ENCODE measurements around the gene IFITM1.

Gene IFITM1

GRCh38 chr11:330307-330693 lies 16.5 kb downstream of the IFITM1 start:
- Histone ChIP-seq H3K27me3 (ENCODE audit: insufficient read depth, low read length) (peaks cover 3% of the 10 kb centered on the region; the same call in 1 of the 2 replicates), H3K4me1 (ENCODE audit: insufficient read depth, low read length, severe bottlenecking) (peaks cover 43% of the 10 kb centered on the region), H4K20me1 (ENCODE audit: insufficient read depth, low read length) (no peaks in the 10 kb centered on the region), H3K79me2 (ENCODE audit: insufficient read depth, low read length) (no peaks in the 10 kb centered on the region), H3K4me2 (ENCODE audit: low read length) (peak overlapping the region; percentile 44; the same call in 1 of the 2 replicates), H3K9ac (ENCODE audit: low read length) (no peak overlapping the region; the same call in 1 of the 2 replicates), H2AFZ (ENCODE audit: low read length) (no peak overlapping the region), H3K27ac (ENCODE audit: low read depth, low read length, poor library complexity, severe bottlenecking) (peak overlapping the region; percentile 68), H3K36me3 (ENCODE audit: insufficient read depth, low read length) (peaks cover 5% of the 10 kb centered on the region; the same call in 1 of the 2 replicates), H3K9me2 (ENCODE audit: low read depth, low read length) (no peaks in the 10 kb centered on the region), H3K4me3 (ENCODE audit: low read depth, low read length, poor library complexity, severe bottlenecking) (peak overlapping the region; percentile 20), H3F3A (ENCODE audit: insufficient read depth, low read length) (no peaks in the 10 kb centered on the region), H3K9me3 (ENCODE audit: low read length) (peaks cover 8% of the 10 kb centered on the region; the same call in 1 of the 2 replicates)
- TF ChIP-seq EZH2 (IDR thresholded peaks at IDR 0.05; ENCODE audit: borderline replicate concordance, low read length) (no peak), CTCF (IDR thresholded peaks at IDR 0.05; ENCODE audit: low read length) (no peak)

GRCh38 chr11:330694-331357 lies 17.0 kb downstream of the IFITM1 start:
- no peak for TF ChIP-seq CTCF (IDR thresholded peaks at IDR 0.05; ENCODE audit: low read length)
- no peak for TF ChIP-seq EZH2 (IDR thresholded peaks at IDR 0.05; ENCODE audit: borderline replicate concordance, low read length)
- Histone ChIP-seq H3K4me1 (ENCODE audit: insufficient read depth, low read length, severe bottlenecking) (peaks cover 43% of the 10 kb centered on the region), H3K27ac (ENCODE audit: low read depth, low read length, poor library complexity, severe bottlenecking) (peak overlapping the region; percentile 68), H3K9me2 (ENCODE audit: low read depth, low read length) (no peaks in the 10 kb centered on the region), H3F3A (ENCODE audit: insufficient read depth, low read length) (no peaks in the 10 kb centered on the region), H3K27me3 (ENCODE audit: insufficient read depth, low read length) (peaks cover 3% of the 10 kb centered on the region; the same call in 1 of the 2 replicates), H3K9ac (ENCODE audit: low read length) (peak overlapping the region; percentile 16; the same call in 1 of the 2 replicates), H3K36me3 (ENCODE audit: insufficient read depth, low read length) (peaks cover 5% of the 10 kb centered on the region; the same call in 1 of the 2 replicates), H3K4me3 (ENCODE audit: low read depth, low read length, poor library complexity, severe bottlenecking) (peak overlapping the region; percentile 20), H3K9me3 (ENCODE audit: low read length) (peaks cover 8% of the 10 kb centered on the region; the same call in 1 of the 2 replicates), H3K79me2 (ENCODE audit: insufficient read depth, low read length) (no peaks in the 10 kb centered on the region), H2AFZ (ENCODE audit: low read length) (no peak overlapping the region), H3K4me2 (ENCODE audit: low read length) (peak overlapping the region; percentile 44), H4K20me1 (ENCODE audit: insufficient read depth, low read length) (no peaks in the 10 kb centered on the region)

- H4K20me1 ChIP-seq (ENCODE audit: insufficient read depth, low read length): no peaks in the 10 kb centered on the region
- H3K9me3 ChIP-seq (ENCODE audit: low read length): peaks cover 8% of the 10 kb centered on the region; the same call in 1 of the 2 replicates
- TF ChIP-seq CTCF (IDR thresholded peaks at IDR 0.05; ENCODE audit: low read length) (no peak), EZH2 (IDR thresholded peaks at IDR 0.05; ENCODE audit: borderline replicate concordance, low read length) (no peak)
- no peaks in the 10 kb centered on the region for H3K79me2 ChIP-seq (ENCODE audit: insufficient read depth, low read length)
- peak overlapping the region; percentile 20 for H3K4me3 ChIP-seq (ENCODE audit: low read depth, low read length, poor library complexity, severe bottlenecking)
- peak overlapping the region; percentile 44 for H3K4me2 ChIP-seq (ENCODE audit: low read length)
- H3K27me3 ChIP-seq (ENCODE audit: insufficient read depth, low read length): peaks cover 3% of the 10 kb centered on the region; the same call in 1 of the 2 replicates
- H2AFZ ChIP-seq (ENCODE audit: low read length): no peak overlapping the region
- peaks cover 5% of the 10 kb centered on the region; the same call in 1 of the 2 replicates for H3K36me3 ChIP-seq (ENCODE audit: insufficient read depth, low read length)
- H3F3A ChIP-seq (ENCODE audit: insufficient read depth, low read length): no peaks in the 10 kb centered on the region
- H3K27ac ChIP-seq (ENCODE audit: low read depth, low read length, poor library complexity, severe bottlenecking): peak overlapping the region; percentile 68
- H3K9me2 ChIP-seq (ENCODE audit: low read depth, low read length): no peaks in the 10 kb centered on the region
- 0 out of 2 replicates have a peak overlapping the region, but pooled peaks have one; percentile 16 for H3K9ac ChIP-seq (ENCODE audit: low read length)
- H3K4me1 ChIP-seq (ENCODE audit: insufficient read depth, low read length, severe bottlenecking): peaks cover 47% of the 10 kb centered on the region
These were observed 17.7 kb downstream of the IFITM1 start for GRCh38 chr11:331358-332060.
